ENCODE measurements around the gene VENTX.

Gene VENTX

GRCh38 chr10:133207627-133208026 is 30.0 kb upstream of the VENTX start:
- DNase-seq (ENCODE audit: extremely low read depth, insufficient read length): no peak
- no peaks in the 10 kb centered on the region for H3K36me3 ChIP-seq (ENCODE audit: control insufficient read depth, insufficient read depth, low read length)
- no peak for TF ChIP-seq CTCF (IDR thresholded peaks at IDR 0.05; ENCODE audit: insufficient read depth, low read length, poor library complexity, severe bottlenecking)
- H3K27me3 ChIP-seq (replicated peaks; ENCODE audit: control insufficient read depth, insufficient read depth, low read length): no peaks in the 10 kb centered on the region
- H3K4me3 ChIP-seq (replicated peaks; ENCODE audit: low read depth, low read length): no peak overlapping the region

GRCh38 chr10:133208466-133208865 is 29.2 kb upstream of the VENTX start:
- Histone ChIP-seq H3K36me3 (ENCODE audit: control insufficient read depth, insufficient read depth, low read length) (no peaks in the 10 kb centered on the region), H3K27me3 (replicated peaks; ENCODE audit: control insufficient read depth, insufficient read depth, low read length) (no peaks in the 10 kb centered on the region), H3K4me3 (replicated peaks; ENCODE audit: low read depth, low read length) (no peak overlapping the region)
- no peak for DNase-seq (ENCODE audit: extremely low read depth, insufficient read length)
- TF ChIP-seq CTCF (IDR thresholded peaks at IDR 0.05; ENCODE audit: insufficient read depth, low read length, poor library complexity, severe bottlenecking): no peak

DNA sequence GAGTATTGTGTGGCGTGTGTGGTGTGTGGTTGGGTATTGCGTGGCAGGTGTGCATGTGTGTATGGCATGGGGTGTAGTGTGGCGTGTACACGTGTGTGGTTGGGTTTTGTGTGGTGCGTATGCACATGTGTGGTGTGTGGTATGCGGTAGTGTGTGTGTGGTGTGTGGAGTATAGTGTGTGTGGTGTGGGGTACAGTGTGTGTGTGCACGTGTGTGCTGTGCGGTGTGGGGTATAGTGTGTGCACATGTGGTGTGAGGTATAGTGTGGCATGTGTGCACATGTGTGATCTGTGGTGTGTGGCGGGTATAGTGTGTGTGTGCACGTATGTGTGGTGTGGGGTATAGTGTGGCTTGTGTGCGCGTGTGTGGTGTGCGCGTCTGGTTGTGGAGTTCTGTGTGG is 28.5 kb upstream of the VENTX start:
- Histone ChIP-seq H3K4me3 (replicated peaks; ENCODE audit: low read depth, low read length) (no peak overlapping the region), H3K36me3 (ENCODE audit: control insufficient read depth, insufficient read depth, low read length) (no peaks in the 10 kb centered on the region), H3K27me3 (replicated peaks; ENCODE audit: control insufficient read depth, insufficient read depth, low read length) (no peaks in the 10 kb centered on the region)
- DNase-seq (ENCODE audit: extremely low read depth, insufficient read length): no peak
- no peak for TF ChIP-seq CTCF (IDR thresholded peaks at IDR 0.05; ENCODE audit: insufficient read depth, low read length, poor library complexity, severe bottlenecking)

- Histone ChIP-seq H3K4me3 (replicated peaks; ENCODE audit: low read depth, low read length) (no peak overlapping the region), H3K27me3 (replicated peaks; ENCODE audit: control insufficient read depth, insufficient read depth, low read length) (no peaks in the 10 kb centered on the region), H3K36me3 (ENCODE audit: control insufficient read depth, insufficient read depth, low read length) (no peaks in the 10 kb centered on the region)
- no peak for DNase-seq (ENCODE audit: extremely low read depth, insufficient read length)
- no peak for TF ChIP-seq CTCF (IDR thresholded peaks at IDR 0.05; ENCODE audit: insufficient read depth, low read length, poor library complexity, severe bottlenecking)
These were observed 28.0 kb upstream of the VENTX start for GRCh38 chr10:133209641-133210040.

GRCh38 chr10:133210398-133211140 is 27.1 kb upstream of the VENTX start:
- DNase-seq (ENCODE audit: extremely low read depth, insufficient read length): no peak
- H3K27me3 ChIP-seq (replicated peaks; ENCODE audit: control insufficient read depth, insufficient read depth, low read length): no peaks in the 10 kb centered on the region
- TF ChIP-seq CTCF (IDR thresholded peaks at IDR 0.05; ENCODE audit: insufficient read depth, low read length, poor library complexity, severe bottlenecking): no peak
- H3K4me3 ChIP-seq (replicated peaks; ENCODE audit: low read depth, low read length): no peak overlapping the region
- no peaks in the 10 kb centered on the region for H3K36me3 ChIP-seq (ENCODE audit: control insufficient read depth, insufficient read depth, low read length)

Data from GM06990 (cell line).